Measurements from ENCODE around the gene COL1A1. TPM values are rescaled to one million over a fixed set of nuclear protein-coding genes. Genes with fewer than 3 reads are reported as not detected.
A peak's percentile ranks its signal among the peaks of the same experiment; 100 is the strongest.

The COL1A1 gene
- total and polyA plus RNA-seq, 2 of the 13 experiments (the other 11 are each of a cell fraction or from before 2014, with no cell fraction given): 0.05 TPM; not detected in 1

GRCh38 chr17:50137042-50137441 is 64.4 kb downstream of the COL1A1 start (continued):
- no peak for TF ChIP-seq ZNF670 (CRISPR knock-in tag; IDR thresholded peaks at IDR 0.05; ENCODE audit: borderline replicate concordance)
- TF ChIP-seq ZFP36 (IDR thresholded peaks at IDR 0.05; ENCODE audit: borderline replicate concordance, low read depth, low read length, partially characterized antibody): no peak

GRCh38 chr17:50136096-50136687 is 65.2 kb downstream of the COL1A1 start:
- ATAC-seq (no peak), FAIRE-seq (no peak), DNase-seq (ENCODE audit: low spot score) (no peak)
- intact Hi-C loops (cut with micrococcal nuclease; ENCODE audit: unreplicated experiment) (no loop called here), in situ Hi-C loops (cut with HindIII; ENCODE audit: extremely low pct_ligation_motif_present, low pct_unique_long_range_greater_than_20kb) (no loop called here)
- Histone ChIP-seq H3K27me3 (ENCODE audit: control insufficient read depth in 1 of 2, insufficient read depth in 2 of 2, low read length in 2 of 2) (no peaks in the 10 kb centered on the region), H3K4me1 (ENCODE audit: insufficient read depth, low read length) (peaks cover 39% of the 10 kb centered on the region), H3K4me3 (replicated peaks in 1 of 3; ENCODE audit: insufficient read depth in 1 of 3, low read depth in 2 of 3, low read length in 3 of 3) (no peak overlapping the region), H3K9ac (ENCODE audit: insufficient read depth, low read depth, low read length) (no peak overlapping the region), H2AFZ (ENCODE audit: low read length) (no peak overlapping the region), H4K20me1 (ENCODE audit: insufficient read depth, low read length) (peaks cover 6% of the 10 kb centered on the region; the same call in 1 of the 2 replicates), H3K27ac (ENCODE audit: extremely low read length, insufficient read depth, low read length) (no peak overlapping the region), H3K36me3 (replicated peaks in 1 of 2; ENCODE audit: control insufficient read depth in 1 of 2, insufficient read depth in 2 of 2, low read length in 2 of 2) (peaks cover 34 to 44% of the 10 kb centered on the region in 2 experiments; a peak in 4 of 5 replicates), H3K79me2 (ENCODE audit: insufficient read depth, low read length) (no peaks in the 10 kb centered on the region), H3K9me3 (ENCODE audit: low read length) (no peaks in the 10 kb centered on the region), H3K4me2 (ENCODE audit: low read depth, low read length) (no peak overlapping the region)
- TF ChIP-seq ZSCAN21 (CRISPR knock-in tag; IDR thresholded peaks at IDR 0.05; ENCODE audit: borderline replicate concordance) (no peak), ZNF629 (CRISPR knock-in tag; conservative IDR thresholded peaks at IDR 0.05) (peak; percentile 78)
- WGBS (ENCODE audit: low lambda C conversion rate): 98% methylated on average over 11 of the region's 11 CpGs
- BruUV-seq (replicated peaks): no TSS peak
- CTCF ChIA-PET (ENCODE audit: low intra/inter-chr PET ratio, low total read pairs): no interaction called here
- POLR2A ChIA-PET: no interaction called here

- Histone ChIP-seq H4K20me1 (ENCODE audit: insufficient read depth, low read length) (peaks cover 5% of the 10 kb centered on the region; the same call in 1 of the 2 replicates), H3K9ac (ENCODE audit: insufficient read depth, low read depth, low read length) (no peak overlapping the region), H3K36me3 (replicated peaks in 1 of 2; ENCODE audit: control insufficient read depth in 1 of 2, insufficient read depth in 2 of 2, low read length in 2 of 2) (peaks cover 29 to 37% of the 10 kb centered on the region in 2 experiments; a peak in 4 of 5 replicates), H3K79me2 (ENCODE audit: insufficient read depth, low read length) (no peaks in the 10 kb centered on the region), H2AFZ (ENCODE audit: low read length) (no peak overlapping the region), H3K4me3 (replicated peaks in 1 of 3; ENCODE audit: insufficient read depth in 1 of 3, low read depth in 2 of 3, low read length in 3 of 3) (no peak overlapping the region), H3K9me3 (ENCODE audit: low read length) (no peaks in the 10 kb centered on the region), H3K4me1 (ENCODE audit: insufficient read depth, low read length) (peaks cover 46% of the 10 kb centered on the region), H3K4me2 (ENCODE audit: low read depth, low read length) (no peak overlapping the region), H3K27ac (ENCODE audit: extremely low read length, insufficient read depth, low read length) (no peak overlapping the region), H3K27me3 (ENCODE audit: control insufficient read depth in 1 of 2, insufficient read depth in 2 of 2, low read length in 2 of 2) (no peaks in the 10 kb centered on the region; a peak in 1 of 5 replicates)
- in situ Hi-C loops (cut with HindIII; ENCODE audit: extremely low pct_ligation_motif_present, low pct_unique_long_range_greater_than_20kb) (no loop called here), intact Hi-C loops (cut with micrococcal nuclease; ENCODE audit: unreplicated experiment) (no loop called here)
- ATAC-seq (no peak), DNase-seq (ENCODE audit: low spot score) (no peak), FAIRE-seq (no peak)
- POLR2A ChIA-PET: no interaction called here
- CTCF ChIA-PET (ENCODE audit: low intra/inter-chr PET ratio, low total read pairs): no interaction called here
- no TSS peak for BruUV-seq (replicated peaks)
- WGBS (ENCODE audit: low lambda C conversion rate): 98% methylated on average over 15 of the region's 16 CpGs
- TF ChIP-seq CREBL2 (CRISPR knock-in tag; IDR thresholded peaks at IDR 0.05; ENCODE audit: borderline replicate concordance) (no peak), ZNF101 (CRISPR knock-in tag; IDR thresholded peaks at IDR 0.05; ENCODE audit: borderline replicate concordance, low read depth) (no peak), TIGD3 (CRISPR knock-in tag; IDR thresholded peaks at IDR 0.05; ENCODE audit: borderline replicate concordance) (no peak), ZNF546 (CRISPR knock-in tag; conservative IDR thresholded peaks at IDR 0.05) (no peak), NFKBIZ (CRISPR knock-in tag; IDR thresholded peaks at IDR 0.05) (no peak), ZNF326 (CRISPR knock-in tag; IDR thresholded peaks at IDR 0.05; ENCODE audit: borderline replicate concordance) (no peak), EED (CRISPR knock-in tag; IDR thresholded peaks at IDR 0.05) (no peak), SP2 (CRISPR knock-in tag; IDR thresholded peaks at IDR 0.05) (no peak), TBP (CRISPR knock-in tag; IDR thresholded peaks at IDR 0.05) (no peak), MEIS1 (CRISPR knock-in tag; IDR thresholded peaks at IDR 0.05; ENCODE audit: borderline replicate concordance) (no peak)
Measured at GRCh38 chr17:50135316-50136095, 65.9 kb downstream of the COL1A1 start.
